SKM-1 treated with dmso at 0.1 percent for 144 hours (cell line): Measurements from ENCODE around the gene KLK5.
"Not testable (repeated sequence)": the region's sequence is repeated elsewhere in the genome, so short reads cannot be mapped to it uniquely, and the experiment has no call there.

Source experiments
- DNase-seq: peaks from one replicate; lab custom pipeline; 2025; ENCODE audit not compliant: unreplicated experiment; lab: John Stamatoyannopoulos, UW

KLK5 gene, protein sequence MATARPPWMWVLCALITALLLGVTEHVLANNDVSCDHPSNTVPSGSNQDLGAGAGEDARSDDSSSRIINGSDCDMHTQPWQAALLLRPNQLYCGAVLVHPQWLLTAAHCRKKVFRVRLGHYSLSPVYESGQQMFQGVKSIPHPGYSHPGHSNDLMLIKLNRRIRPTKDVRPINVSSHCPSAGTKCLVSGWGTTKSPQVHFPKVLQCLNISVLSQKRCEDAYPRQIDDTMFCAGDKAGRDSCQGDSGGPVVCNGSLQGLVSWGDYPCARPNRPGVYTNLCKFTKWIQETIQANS

GRCh38 chr19:50952910-50953309 is at the start of gene KLK5:
Gene KLK5, minus strand, starts transcription at chr19:50953038. Its CDS starts 381 bp downstream, at chr19:50952657.
- DNase-seq, result no peak

DNA sequence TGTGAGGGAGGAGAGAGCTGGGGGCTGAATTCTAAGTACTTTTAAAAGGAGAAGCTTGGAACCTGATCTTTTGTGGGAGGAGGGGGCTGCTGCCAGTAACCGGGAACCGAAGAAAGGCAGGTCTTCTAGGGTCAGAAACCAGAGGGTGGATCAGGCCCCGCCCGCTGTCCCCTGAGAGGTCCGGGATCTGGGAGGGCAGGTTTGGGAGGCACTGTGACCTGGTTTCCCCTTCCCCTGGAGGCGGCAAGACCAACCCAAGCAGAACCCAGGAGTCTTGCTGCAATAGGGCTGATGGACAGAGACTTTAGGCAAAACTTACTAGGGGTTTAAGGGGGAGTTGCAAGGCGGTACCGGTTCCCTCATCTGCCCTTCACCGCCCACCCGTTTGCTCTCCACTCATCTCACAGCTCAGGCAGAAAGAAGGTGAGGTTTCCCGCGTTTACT is 49.3 kb upstream of the KLK5 start:
- no peak for DNase-seq

DNA sequence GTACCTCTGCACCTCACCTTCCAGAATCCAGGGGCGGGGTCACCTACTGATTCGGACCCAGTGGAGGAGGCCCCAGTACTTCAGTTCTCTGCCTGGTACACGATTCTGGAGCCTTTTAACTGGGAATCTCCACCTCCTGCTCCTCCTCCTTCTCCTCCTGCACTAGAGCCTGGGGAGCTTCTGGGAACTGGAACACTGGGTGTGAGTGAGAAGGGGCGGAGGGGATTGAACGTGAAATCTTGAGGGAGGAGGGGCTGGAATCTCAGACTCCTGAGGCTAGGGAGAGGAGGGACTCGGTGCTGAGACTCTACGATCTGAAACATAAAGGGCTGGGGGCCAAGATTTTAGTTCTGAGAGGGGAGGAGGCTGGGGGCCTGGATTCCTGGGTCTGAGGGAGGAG is 48.7 kb upstream of the KLK5 start, which contains the start of gene KLK8:
TSS of gene KLK8 (minus strand) at position 90 of the 400 bp plus-strand sequence. CDS start 437 bp downstream, outside the sequence.
- no peak for DNase-seq

- no peak for DNase-seq
Measured at GRCh38 chr19:51000981-51001380, 48.1 kb upstream of the KLK5 start.

DNA sequence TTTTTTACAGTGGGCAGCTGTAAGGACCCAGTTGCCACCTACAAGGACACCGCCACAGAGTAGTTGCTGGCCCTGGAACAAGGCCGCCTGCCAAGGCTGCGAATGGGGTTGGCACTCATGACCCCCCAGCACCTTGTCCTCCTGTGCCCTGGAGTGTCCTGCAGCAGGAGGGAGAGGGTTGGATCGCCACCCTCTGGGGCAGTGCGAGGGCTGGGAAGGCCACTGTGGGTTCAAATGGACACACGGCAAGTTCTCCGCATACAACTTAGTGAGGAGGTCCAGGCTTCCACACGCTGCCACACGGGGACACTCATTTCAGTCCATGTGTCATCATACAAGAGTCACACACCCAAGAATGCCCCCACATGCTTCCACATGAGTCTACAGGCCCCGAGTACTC is 47.6 kb upstream of the KLK5 start:
- DNase-seq, result no peak

GRCh38 chr19:50998686-50999085 is 45.8 kb upstream of the KLK5 start:
- DNase-seq, result no peak

DNA sequence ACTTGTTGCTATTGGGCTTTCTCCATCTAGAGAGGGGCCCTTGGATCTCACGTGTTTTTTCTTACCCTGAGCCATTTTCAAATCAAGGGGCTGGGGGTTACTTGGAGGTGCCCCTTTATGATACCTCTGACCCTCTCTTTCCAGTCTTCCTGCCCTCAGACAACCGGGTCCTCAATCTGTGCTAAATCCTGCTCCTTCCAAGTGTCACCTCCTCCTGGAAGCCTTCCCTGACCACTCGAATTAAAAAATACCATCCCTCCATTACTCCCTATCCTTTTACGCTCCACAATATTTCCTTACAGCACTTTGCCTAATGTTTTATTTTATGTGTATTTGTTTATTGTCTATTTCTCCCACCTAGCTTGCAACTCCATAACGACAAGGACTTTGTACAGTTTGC is 45.2 kb upstream of the KLK5 start:
- no peak for DNase-seq

- no peak for DNase-seq
Measured at GRCh38 chr19:50994129-50994528, 41.3 kb upstream of the KLK5 start.

- no peak for DNase-seq
Measured at GRCh38 chr19:50992666-50993035, 39.8 kb upstream of the KLK5 start.

GRCh38 chr19:50984416-50984815 is 31.6 kb upstream of the KLK5 start:
- not testable (repeated sequence) for DNase-seq

- no peak for DNase-seq
Measured at GRCh38 chr19:50983625-50984292, 30.9 kb upstream of the KLK5 start, which contains the start of gene KLK7. Gene KLK7, minus strand, starts transcription at chr19:50983917. Its CDS starts 1,518 bp downstream, at chr19:50982399.

DNA sequence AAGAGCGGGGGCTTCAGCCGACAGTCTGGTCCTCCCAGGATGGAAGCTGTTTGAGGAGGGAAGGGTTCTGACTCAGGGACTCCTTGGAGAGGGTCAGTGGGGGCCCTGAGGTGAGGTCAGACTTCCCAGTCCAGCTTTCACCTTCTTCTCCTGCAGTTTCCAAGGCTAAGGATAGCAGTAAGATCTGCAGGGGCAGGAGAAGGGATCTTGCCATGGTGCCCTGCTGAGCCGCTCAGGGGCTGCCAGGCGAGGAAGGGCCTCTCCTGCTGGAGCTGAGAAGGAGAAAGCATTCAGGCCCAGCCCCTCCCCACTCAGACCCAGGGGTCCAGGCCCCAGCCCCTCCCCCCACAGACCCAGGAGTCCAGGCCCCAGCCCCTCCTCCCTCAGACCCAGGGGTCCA is 29.3 kb upstream of the KLK5 start:
- DNase-seq, result no peak

GRCh38 chr19:50981587-50982146 is 28.8 kb upstream of the KLK5 start:
- DNase-seq, result no peak

DNA sequence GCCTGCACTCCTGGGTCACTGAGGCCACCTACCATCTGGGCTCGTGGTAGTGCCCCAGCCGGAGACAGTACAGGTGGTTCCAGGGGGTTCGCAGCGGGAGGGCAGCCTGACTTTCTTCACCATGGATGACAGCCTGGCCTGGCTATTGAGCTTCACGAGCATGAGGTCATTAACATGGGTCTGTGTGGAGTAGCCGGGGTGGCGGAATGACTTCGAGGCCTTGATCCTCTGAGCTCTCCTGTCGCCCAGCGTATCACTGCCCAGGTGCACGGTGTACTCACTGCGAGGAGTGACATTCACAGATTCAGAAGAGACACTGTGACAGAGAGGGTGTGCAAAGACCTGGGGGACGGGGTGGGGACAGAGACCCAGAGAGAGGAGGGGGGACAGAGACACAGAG is 27.4 kb upstream of the KLK5 start:
- no peak for DNase-seq

DNA sequence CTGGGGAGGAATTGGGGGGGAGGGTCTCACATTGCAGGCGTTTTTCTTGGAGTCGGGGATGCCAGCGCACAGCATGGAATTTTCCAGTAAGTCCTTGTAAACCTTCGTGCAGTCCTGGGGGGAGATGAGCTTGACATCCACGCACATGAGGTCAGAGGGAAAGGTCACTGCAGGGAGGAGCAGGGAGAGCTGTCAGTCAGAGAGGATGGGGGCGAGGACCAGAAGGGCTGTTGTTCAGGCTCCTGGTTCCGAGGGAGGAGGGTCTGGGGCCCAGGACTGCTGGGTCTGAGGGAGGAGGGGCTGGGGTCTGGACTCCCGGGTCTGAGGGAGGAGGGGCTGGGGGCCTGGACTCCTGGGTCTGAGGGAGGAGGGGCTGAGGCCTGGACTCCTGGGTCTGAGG is 26.9 kb upstream of the KLK5 start:
- no peak for DNase-seq

- no peak for DNase-seq
Measured at GRCh38 chr19:50978772-50979390, 26.0 kb upstream of the KLK5 start.

DNA sequence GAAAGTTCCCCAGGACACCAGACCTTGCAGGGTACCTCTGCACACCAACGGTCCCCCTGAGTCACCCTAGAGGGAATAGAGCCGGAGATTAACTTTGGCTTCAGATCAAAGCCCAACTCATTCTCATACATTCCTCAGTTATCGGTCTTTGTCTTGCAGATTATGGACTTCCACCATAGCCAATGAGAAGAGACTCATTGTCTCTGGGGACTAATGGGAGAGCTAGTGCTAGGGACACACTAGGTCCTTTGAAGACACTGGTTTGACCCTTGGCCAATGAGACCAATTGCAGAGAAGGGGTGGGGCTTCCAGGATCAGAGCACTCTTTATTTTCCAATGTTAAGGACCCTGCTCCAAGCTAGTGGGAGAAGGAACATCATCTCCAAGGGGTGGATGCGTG is 24.8 kb upstream of the KLK5 start:
- no peak for DNase-seq

DNA sequence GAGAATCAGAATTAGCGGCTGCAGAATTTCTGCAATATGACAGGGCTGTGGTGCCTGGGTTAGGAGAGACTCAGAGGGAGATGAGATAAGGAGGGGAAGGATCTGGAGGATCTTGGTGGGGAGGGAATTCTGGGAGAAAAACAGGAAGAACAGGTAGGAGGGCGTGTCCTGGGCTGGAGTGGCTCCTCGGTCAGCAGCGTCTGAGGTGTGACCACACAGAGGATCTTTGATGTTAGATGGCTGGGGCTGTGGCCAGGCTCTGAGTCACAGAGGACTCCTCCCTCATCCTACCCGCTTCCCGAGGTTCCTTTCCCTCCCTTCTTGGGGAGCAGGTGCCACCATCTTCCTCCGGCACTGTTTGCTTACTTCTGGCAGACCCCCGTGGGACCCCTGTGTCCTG is 22.9 kb upstream of the KLK5 start:
- DNase-seq, result no peak

- DNase-seq, result no peak
Measured at GRCh38 chr19:50974702-50975556, 22.1 kb upstream of the KLK5 start.

GRCh38 chr19:50972795-50973376 is 20.0 kb upstream of the KLK5 start:
- DNase-seq, result no peak
